C4-2B (cell line): ENCODE data around the gene FAM89B.

Experiments
- H3K27ac ChIP-seq: fragments of 450-650 bp; 2 replicates; pipeline ENCODE4 v1.5.1; 2017
- CTCF ChIP-seq: fragments of 450-650 bp; conservative IDR thresholded peaks from 2 replicates; pipeline ENCODE4 v1.5.1; 2017; ENCODE audit warnings: mild to moderate bottlenecking
- ZFX ChIP-seq: fragments of 450-650 bp; IDR thresholded peaks from 2 replicates; pipeline ENCODE4 v1.6.1; 2017

The FAM89B gene

GRCh38 chr11:65609229-65609628 is 36.9 kb downstream of the FAM89B start:
- no peak overlapping the region for H3K27ac ChIP-seq

GRCh38 chr11:65609665-65610064 is 37.3 kb downstream of the FAM89B start:
- TF ChIP-seq CTCF (no peak), ZFX (no peak)
- no peak overlapping the region for H3K27ac ChIP-seq

More at GRCh38 chr11:65609229-65609628, 36.9 kb downstream of the FAM89B start:
- TF ChIP-seq ZFX (no peak), CTCF (no peak)

- H3K27ac ChIP-seq: no peak overlapping the region
- no peak for TF ChIP-seq CTCF
- no peak for TF ChIP-seq ZFX
Measured at GRCh38 chr11:65610404-65610803, 38.1 kb downstream of the FAM89B start.

- TF ChIP-seq CTCF (no peak), ZFX (no peak)
- no peak overlapping the region for H3K27ac ChIP-seq
Measured at GRCh38 chr11:65611028-65611757, 38.9 kb downstream of the FAM89B start.

DNA sequence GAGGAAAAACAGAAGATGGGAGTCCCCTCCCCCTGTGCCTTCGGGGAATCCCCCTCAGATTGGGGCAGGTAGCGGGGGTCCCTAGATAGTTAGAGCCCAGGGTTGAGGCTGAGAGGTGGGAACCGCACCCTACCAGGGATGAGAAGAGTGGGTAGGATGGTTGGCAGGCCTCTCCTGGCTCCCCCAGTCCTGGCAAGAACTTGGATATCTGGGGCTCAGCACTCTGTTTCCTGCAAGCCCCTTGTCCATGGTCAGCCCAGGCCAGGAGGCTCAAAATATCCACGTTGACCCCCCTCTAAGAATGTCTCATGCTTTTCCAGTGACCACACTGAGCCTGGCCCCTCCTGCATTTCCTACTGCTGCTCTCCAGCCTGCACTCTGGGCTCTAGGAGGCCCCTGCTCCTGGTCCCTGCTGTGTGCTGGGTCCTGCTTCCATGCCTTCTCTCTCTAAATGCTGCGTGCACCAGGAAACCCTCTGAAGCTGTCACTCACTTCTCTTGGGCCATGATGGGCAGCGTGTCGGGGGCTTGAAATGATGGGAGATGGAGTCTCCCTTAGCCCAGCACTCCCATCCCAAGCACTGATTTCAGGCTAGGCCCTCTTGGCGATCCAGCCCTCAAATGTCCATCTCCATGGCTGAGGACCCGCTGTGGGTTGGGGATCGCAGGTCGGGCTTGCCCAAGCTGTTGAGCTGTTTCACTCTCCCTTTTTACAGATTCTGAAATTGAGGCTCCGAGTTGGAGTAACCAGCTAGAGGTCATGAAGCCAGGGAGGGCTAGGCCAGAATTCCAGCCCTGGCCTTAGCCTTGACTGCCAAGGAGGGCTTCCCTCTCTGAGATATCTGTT is 39.6 kb downstream of the FAM89B start:
- H3K27ac ChIP-seq: peak overlapping the region; percentile 94; the same call in 1 of the 2 replicates
- no peak for TF ChIP-seq CTCF
- no peak for TF ChIP-seq ZFX

- TF ChIP-seq CTCF (no peak), ZFX (no peak)
- peak overlapping the region; percentile 94; the same call in 1 of the 2 replicates for H3K27ac ChIP-seq
Measured at GRCh38 chr11:65612691-65613090, 40.4 kb downstream of the FAM89B start.
